ENCODE measurements around the gene TBC1D24.

TBC1D24 gene

GRCh38 chr16:2474877-2475412 is at the start of gene TBC1D24:
Gene TBC1D24, plus strand, starts transcription at chr16:2475127. Its CDS starts 21,022 bp downstream, at chr16:2496149.
- DNase-seq (ENCODE audit: low read depth) = no peak
- H3K4me3 ChIP-seq (ENCODE audit: low read depth, low read length) = peak within 1 kb of the TSS; percentile 79
- TF ChIP-seq CTCF (IDR thresholded peaks at IDR 0.05; ENCODE audit: control insufficient read depth, extremely low read depth, insufficient read depth) = no peak

- H3K4me3 ChIP-seq (ENCODE audit: low read depth, low read length) = no peak overlapping the region
- no peak for DNase-seq (ENCODE audit: low read depth)
- no peak for TF ChIP-seq CTCF (IDR thresholded peaks at IDR 0.05; ENCODE audit: control insufficient read depth, extremely low read depth, insufficient read depth)
Observed at GRCh38 chr16:2425825-2426430, 49.0 kb upstream of the TBC1D24 start.

GRCh38 chr16:2426941-2427361 is 48.0 kb upstream of the TBC1D24 start:
- H3K4me3 ChIP-seq (ENCODE audit: low read depth, low read length) = no peak overlapping the region
- no peak for TF ChIP-seq CTCF (IDR thresholded peaks at IDR 0.05; ENCODE audit: control insufficient read depth, extremely low read depth, insufficient read depth)
- DNase-seq (ENCODE audit: low read depth) = no peak

GRCh38 chr16:2427526-2427925 is 47.4 kb upstream of the TBC1D24 start:
- no peak for DNase-seq (ENCODE audit: low read depth)
- no peak overlapping the region for H3K4me3 ChIP-seq (ENCODE audit: low read depth, low read length)
- no peak for TF ChIP-seq CTCF (IDR thresholded peaks at IDR 0.05; ENCODE audit: control insufficient read depth, extremely low read depth, insufficient read depth)

GRCh38 chr16:2428051-2428783 is 46.7 kb upstream of the TBC1D24 start:
- DNase-seq (ENCODE audit: low read depth) = no peak
- peak overlapping the region; percentile 78 for H3K4me3 ChIP-seq (ENCODE audit: low read depth, low read length)
- TF ChIP-seq CTCF (IDR thresholded peaks at IDR 0.05; ENCODE audit: control insufficient read depth, extremely low read depth, insufficient read depth) = peak; percentile 20; the same call in 1 of the 2 replicates

- no peak for TF ChIP-seq CTCF (IDR thresholded peaks at IDR 0.05; ENCODE audit: control insufficient read depth, extremely low read depth, insufficient read depth)
- peak overlapping the region; percentile 78 for H3K4me3 ChIP-seq (ENCODE audit: low read depth, low read length)
- no peak for DNase-seq (ENCODE audit: low read depth)
Observed at GRCh38 chr16:2428784-2429033, 46.2 kb upstream of the TBC1D24 start.
